HG02798 (cell line): Measurements from ENCODE around the gene ROBO1.
"Not testable (repeated sequence)": the region's sequence is repeated elsewhere in the genome, so short reads cannot be mapped to it uniquely, and the experiment has no call there.

Experiments used
- ATAC-seq: cut with Tn5 transposase; IDR thresholded peaks from one replicate; pipeline ENCODE4 v1.9.1; 2021; ENCODE audit warnings: mild to moderate bottlenecking; ENCODE audit not compliant: unreplicated experiment, poor library complexity

Gene ROBO1

GRCh38 chr3:78794431-78794830 is 973.4 kb downstream of the ROBO1 start:
- no peak for ATAC-seq

- no peak for ATAC-seq
Observed at GRCh38 chr3:78792733-78793132, 975.1 kb downstream of the ROBO1 start.

GRCh38 chr3:78792212-78792611 is 975.6 kb downstream of the ROBO1 start:
- no peak for ATAC-seq

- ATAC-seq: no peak
Observed at GRCh38 chr3:78791753-78792152, 976.0 kb downstream of the ROBO1 start.

GRCh38 chr3:78788839-78789238 is 979.0 kb downstream of the ROBO1 start:
- ATAC-seq: no peak

GRCh38 chr3:78785004-78785403 is 982.8 kb downstream of the ROBO1 start:
- no peak for ATAC-seq

- ATAC-seq: no peak
Observed at GRCh38 chr3:78781351-78781750, 986.4 kb downstream of the ROBO1 start.

- ATAC-seq: no peak
Observed at GRCh38 chr3:78765671-78766485, 1001.9 kb downstream of the ROBO1 start.

GRCh38 chr3:78764634-78765033 is 1003.2 kb downstream of the ROBO1 start:
- ATAC-seq: no peak

- ATAC-seq: no peak
Observed at GRCh38 chr3:78762121-78762520, 1005.7 kb downstream of the ROBO1 start.

- no peak for ATAC-seq
Observed at GRCh38 chr3:78761126-78761525, 1006.7 kb downstream of the ROBO1 start.

GRCh38 chr3:78757731-78758130 is 1010.1 kb downstream of the ROBO1 start:
- no peak for ATAC-seq

GRCh38 chr3:78754066-78754743 is 1013.6 kb downstream of the ROBO1 start:
- ATAC-seq: no peak

GRCh38 chr3:78751266-78751665 is 1016.5 kb downstream of the ROBO1 start:
- no peak for ATAC-seq

GRCh38 chr3:78750291-78750690 is 1017.5 kb downstream of the ROBO1 start:
- not testable (repeated sequence) for ATAC-seq

- ATAC-seq: no peak
Observed at GRCh38 chr3:78749056-78749455, 1018.7 kb downstream of the ROBO1 start.

- no peak for ATAC-seq
Observed at GRCh38 chr3:78745847-78746246, 1022.0 kb downstream of the ROBO1 start.

GRCh38 chr3:78742491-78742890 is 1025.3 kb downstream of the ROBO1 start:
- ATAC-seq: no peak

- no peak for ATAC-seq
Observed at GRCh38 chr3:78742041-78742440, 1025.8 kb downstream of the ROBO1 start.

- ATAC-seq: no peak
Observed at GRCh38 chr3:78741066-78741645, 1026.6 kb downstream of the ROBO1 start.

- ATAC-seq: no peak
Observed at GRCh38 chr3:78738833-78739232, 1029.0 kb downstream of the ROBO1 start.
